WTC11 (cell line): ENCODE measurements around the gene CNTN5. TPM values are rescaled to one million over a fixed set of nuclear protein-coding genes. Genes with fewer than 3 reads are reported as not detected.

Experiments used
- ATAC-seq: fragments of 200-7000 bp; cut with Tn5 transposase; 2 replicates; pipeline ENCODE4 v1.10.0; 2021; ENCODE audit warnings: mild to moderate bottlenecking, moderate library complexity
- CTCF ChIA-PET: fragments of 300-600 bp; sonication (Branson Sonifier 250); formaldehyde crosslinking; loops from one replicate; lab custom pipeline; 2021; ENCODE audit warnings: antibody characterized with exemption; lab: Charles Lee
- POLR2A ChIA-PET: fragments of 350-600 bp; sonication (Branson Sonifier 250); formaldehyde crosslinking; loops from one replicate; lab custom pipeline; 2021; ENCODE audit warnings: antibody characterized with exemption; lab: Charles Lee
- DNase-seq: peaks from one replicate; pipeline ENCODE4 v3.0.0; 2021; ENCODE audit warnings: low spot score
- H3K27ac Mint-ChIP-seq: 2 replicates; pipeline ENCODE4 v1.8.0; 2021; ENCODE audit warnings: mixed read lengths
- H3K27me3 Mint-ChIP-seq: 2 replicates; pipeline ENCODE4 v1.8.0; 2021; ENCODE audit warnings: low read depth, mild to moderate bottlenecking, moderate library complexity, mixed read lengths
- H3K36me3 Mint-ChIP-seq: 2 replicates; pipeline ENCODE4 v1.8.0; 2021; ENCODE audit warnings: mixed read lengths
- H3K4me1 Mint-ChIP-seq: 2 replicates; pipeline ENCODE4 v1.8.0; 2022; ENCODE audit warnings: mixed read lengths
- H3K4me3 Mint-ChIP-seq: 2 replicates; pipeline ENCODE4 v1.8.0; 2021; ENCODE audit warnings: mild to moderate bottlenecking, moderate library complexity, mixed read lengths
- H3K9me3 Mint-ChIP-seq: 2 replicates; pipeline ENCODE4 v1.8.0; 2021; ENCODE audit warnings: mixed read lengths
- FOXK1 ChIP-seq: sonication (generic); formaldehyde crosslinking; IDR thresholded peaks from 2 replicates; pipeline ENCODE4 v1.8.0; 2022; ENCODE audit warnings: mild to moderate bottlenecking, moderate library complexity, missing genetic modification reagents
- FOXP1 ChIP-seq: sonication (generic); formaldehyde crosslinking; IDR thresholded peaks from 2 replicates; pipeline ENCODE4 v1.8.0; 2022; ENCODE audit warnings: missing genetic modification reagents, mild to moderate bottlenecking, moderate library complexity, borderline replicate concordance
- GRHL2 ChIP-seq: fragments of 250-450 bp; sonication (Bioruptor Pico); IDR thresholded peaks from 2 replicates; pipeline ENCODE4 v1.8.0; 2022; ENCODE audit warnings: mild to moderate bottlenecking, moderate library complexity; ENCODE audit not compliant: insufficient replicate concordance, severe bottlenecking
- GTF2I ChIP-seq: fragments of 250-450 bp; sonication (Bioruptor Pico); conservative IDR thresholded peaks from 2 replicates; pipeline ENCODE4 v1.4.0; 2021; ENCODE audit warnings: mild to moderate bottlenecking
- MYBL2 ChIP-seq: sonication (generic); formaldehyde crosslinking; IDR thresholded peaks from 2 replicates; pipeline ENCODE4 v1.8.1; 2023; ENCODE audit warnings: mild to moderate bottlenecking, moderate library complexity, missing genetic modification reagents
- NR1H2 ChIP-seq: sonication (generic); formaldehyde crosslinking; IDR thresholded peaks from 2 replicates; pipeline ENCODE4 v1.9.0; 2021; ENCODE audit warnings: mild to moderate bottlenecking, moderate library complexity, missing genetic modification reagents
- NR3C1 ChIP-seq: sonication (generic); formaldehyde crosslinking; conservative IDR thresholded peaks from 2 replicates; pipeline ENCODE4 v1.8.1; 2023; ENCODE audit warnings: low read depth, mild to moderate bottlenecking, missing genetic modification reagents
- PRRX2 ChIP-seq: fragments of 250-450 bp; sonication (Bioruptor Pico); IDR thresholded peaks from 2 replicates; pipeline ENCODE4 v1.8.0; 2021; ENCODE audit warnings: mild to moderate bottlenecking
- RELA ChIP-seq: sonication (generic); formaldehyde crosslinking; IDR thresholded peaks from 2 replicates; pipeline ENCODE4 v1.8.1; 2022; ENCODE audit warnings: missing genetic modification reagents, mild to moderate bottlenecking, borderline replicate concordance
- SMAD4 ChIP-seq: sonication (generic); formaldehyde crosslinking; IDR thresholded peaks from 2 replicates; pipeline ENCODE4 v1.8.0; 2022; ENCODE audit warnings: mild to moderate bottlenecking, missing genetic modification reagents
- SP1 ChIP-seq: sonication (generic); formaldehyde crosslinking; conservative IDR thresholded peaks from 2 replicates; pipeline ENCODE4 v1.8.1; 2022; ENCODE audit warnings: missing genetic modification reagents
- TEAD4 ChIP-seq: sonication (generic); formaldehyde crosslinking; IDR thresholded peaks from 2 replicates; pipeline ENCODE4 v1.8.0; 2022; ENCODE audit warnings: mild to moderate bottlenecking, missing genetic modification reagents
- ZNF121 ChIP-seq: sonication (generic); formaldehyde crosslinking; IDR thresholded peaks from 2 replicates; pipeline ENCODE4 v1.8.0; 2023; ENCODE audit warnings: missing genetic modification reagents
- ZNF219 ChIP-seq: sonication (generic); formaldehyde crosslinking; IDR thresholded peaks from 2 replicates; pipeline ENCODE4 v1.8.0; 2023; ENCODE audit warnings: missing genetic modification reagents, mild to moderate bottlenecking, borderline replicate concordance
- ZNF416 ChIP-seq: fragments of 250-450 bp; sonication (Bioruptor Pico); IDR thresholded peaks from 2 replicates; pipeline ENCODE4 v1.9.0; 2021; ENCODE audit warnings: mild to moderate bottlenecking, inconsistent platforms
- total RNA-seq: library from RNA; stranded (reverse); gene quantifications from 3 replicates; pipeline ENCODE4 v1.2.3, GENCODE V29; 2021
- TF ChIP-seq, protein P1 (sequence below): sonication (generic); formaldehyde crosslinking; IDR thresholded peaks from 2 replicates; pipeline ENCODE4 v1.8.0; 2022; ENCODE audit warnings: mild to moderate bottlenecking, missing genetic modification reagents
- TF ChIP-seq, protein P2 (sequence below): fragments of 250-450 bp; sonication (Bioruptor Pico); IDR thresholded peaks from 2 replicates; pipeline ENCODE4 v1.9.0; 2021; ENCODE audit warnings: moderate library complexity, mild to moderate bottlenecking, inconsistent platforms, borderline replicate concordance
- TF ChIP-seq, protein P3 (sequence below): sonication (generic); formaldehyde crosslinking; IDR thresholded peaks from 2 replicates; pipeline ENCODE4 v1.8.0; 2022; ENCODE audit warnings: mild to moderate bottlenecking, missing genetic modification reagents
- TF ChIP-seq, protein P4 (sequence below): sonication (generic); formaldehyde crosslinking; IDR thresholded peaks from 2 replicates; pipeline ENCODE4 v1.8.0; 2022; ENCODE audit warnings: missing genetic modification reagents
- TF ChIP-seq, protein P5 (sequence below): sonication (generic); formaldehyde crosslinking; IDR thresholded peaks from 2 replicates; pipeline ENCODE4 v1.8.1; 2022; ENCODE audit warnings: missing genetic modification reagents, borderline replicate concordance
- TF ChIP-seq, protein P6 (sequence below): fragments of 250-450 bp; sonication (Bioruptor Pico); IDR thresholded peaks from 2 replicates; pipeline ENCODE4 v1.8.0; 2021; ENCODE audit warnings: mild to moderate bottlenecking
- TF ChIP-seq, protein P7 (sequence below): sonication (generic); formaldehyde crosslinking; IDR thresholded peaks from 2 replicates; pipeline ENCODE4 v1.8.0; 2022; ENCODE audit warnings: mild to moderate bottlenecking, missing genetic modification reagents
- TF ChIP-seq, protein P8 (sequence below): sonication (generic); formaldehyde crosslinking; IDR thresholded peaks from 2 replicates; pipeline ENCODE4 v1.8.1; 2022; ENCODE audit warnings: low read depth, missing genetic modification reagents, borderline replicate concordance

The CNTN5 gene
- total RNA-seq, 1 experiment from 2014 or later = 0.07 TPM

DNA sequence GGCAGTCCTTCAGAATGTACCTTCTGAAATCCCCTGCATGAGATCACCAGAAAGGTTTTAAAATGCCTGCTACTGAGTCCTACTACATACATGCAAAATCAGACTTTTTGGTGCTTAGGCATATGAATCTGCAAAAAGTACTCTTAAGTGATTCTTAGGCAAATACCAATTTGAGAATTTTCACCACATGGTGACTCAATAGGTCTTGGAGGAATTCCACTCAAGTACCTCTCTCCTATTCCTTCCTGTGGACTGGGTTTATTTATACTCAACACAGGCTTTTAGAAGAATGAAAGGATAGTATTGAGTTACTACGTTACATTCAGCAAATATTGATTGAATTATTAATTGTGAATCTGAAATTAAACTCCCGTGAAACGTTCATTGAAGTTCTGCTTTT, 223.9 kb downstream of the CNTN5 start:
- Mint-ChIP-seq H3K4me3 (no peak overlapping the region), H3K9me3 (peaks cover 10% of the 10 kb centered on the region; the same call in 1 of the 2 replicates), H3K36me3 (no peaks in the 10 kb centered on the region), H3K27me3 (no peaks in the 10 kb centered on the region), H3K27ac (no peak overlapping the region), H3K4me1 (no peaks in the 10 kb centered on the region)
- DNase-seq (no peak), ATAC-seq (no peak)
- POLR2A ChIA-PET = no interaction called here
- TF ChIP-seq GTF2I (CRISPR knock-in tag) = no peak
- TF ChIP-seq, protein P1, sequence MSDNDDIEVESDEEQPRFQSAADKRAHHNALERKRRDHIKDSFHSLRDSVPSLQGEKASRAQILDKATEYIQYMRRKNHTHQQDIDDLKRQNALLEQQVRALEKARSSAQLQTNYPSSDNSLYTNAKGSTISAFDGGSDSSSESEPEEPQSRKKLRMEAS (CRISPR knock-in tag) = no peak
- TF ChIP-seq, protein P2, sequence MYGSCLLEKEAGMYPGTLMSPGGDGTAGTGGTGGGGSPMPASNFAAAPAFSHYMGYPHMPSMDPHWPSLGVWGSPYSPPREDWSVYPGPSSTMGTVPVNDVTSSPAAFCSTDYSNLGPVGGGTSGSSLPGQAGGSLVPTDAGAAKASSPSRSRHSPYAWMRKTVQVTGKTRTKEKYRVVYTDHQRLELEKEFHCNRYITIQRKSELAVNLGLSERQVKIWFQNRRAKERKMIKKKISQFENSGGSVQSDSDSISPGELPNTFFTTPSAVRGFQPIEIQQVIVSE (CRISPR knock-in tag) = no peak
- no peak for TF ChIP-seq FOXK1
- TF ChIP-seq, protein P3, sequence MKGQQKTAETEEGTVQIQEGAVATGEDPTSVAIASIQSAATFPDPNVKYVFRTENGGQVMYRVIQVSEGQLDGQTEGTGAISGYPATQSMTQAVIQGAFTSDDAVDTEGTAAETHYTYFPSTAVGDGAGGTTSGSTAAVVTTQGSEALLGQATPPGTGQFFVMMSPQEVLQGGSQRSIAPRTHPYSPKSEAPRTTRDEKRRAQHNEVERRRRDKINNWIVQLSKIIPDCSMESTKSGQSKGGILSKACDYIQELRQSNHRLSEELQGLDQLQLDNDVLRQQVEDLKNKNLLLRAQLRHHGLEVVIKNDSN (CRISPR knock-in tag) = no peak
- TF ChIP-seq, protein P4, sequence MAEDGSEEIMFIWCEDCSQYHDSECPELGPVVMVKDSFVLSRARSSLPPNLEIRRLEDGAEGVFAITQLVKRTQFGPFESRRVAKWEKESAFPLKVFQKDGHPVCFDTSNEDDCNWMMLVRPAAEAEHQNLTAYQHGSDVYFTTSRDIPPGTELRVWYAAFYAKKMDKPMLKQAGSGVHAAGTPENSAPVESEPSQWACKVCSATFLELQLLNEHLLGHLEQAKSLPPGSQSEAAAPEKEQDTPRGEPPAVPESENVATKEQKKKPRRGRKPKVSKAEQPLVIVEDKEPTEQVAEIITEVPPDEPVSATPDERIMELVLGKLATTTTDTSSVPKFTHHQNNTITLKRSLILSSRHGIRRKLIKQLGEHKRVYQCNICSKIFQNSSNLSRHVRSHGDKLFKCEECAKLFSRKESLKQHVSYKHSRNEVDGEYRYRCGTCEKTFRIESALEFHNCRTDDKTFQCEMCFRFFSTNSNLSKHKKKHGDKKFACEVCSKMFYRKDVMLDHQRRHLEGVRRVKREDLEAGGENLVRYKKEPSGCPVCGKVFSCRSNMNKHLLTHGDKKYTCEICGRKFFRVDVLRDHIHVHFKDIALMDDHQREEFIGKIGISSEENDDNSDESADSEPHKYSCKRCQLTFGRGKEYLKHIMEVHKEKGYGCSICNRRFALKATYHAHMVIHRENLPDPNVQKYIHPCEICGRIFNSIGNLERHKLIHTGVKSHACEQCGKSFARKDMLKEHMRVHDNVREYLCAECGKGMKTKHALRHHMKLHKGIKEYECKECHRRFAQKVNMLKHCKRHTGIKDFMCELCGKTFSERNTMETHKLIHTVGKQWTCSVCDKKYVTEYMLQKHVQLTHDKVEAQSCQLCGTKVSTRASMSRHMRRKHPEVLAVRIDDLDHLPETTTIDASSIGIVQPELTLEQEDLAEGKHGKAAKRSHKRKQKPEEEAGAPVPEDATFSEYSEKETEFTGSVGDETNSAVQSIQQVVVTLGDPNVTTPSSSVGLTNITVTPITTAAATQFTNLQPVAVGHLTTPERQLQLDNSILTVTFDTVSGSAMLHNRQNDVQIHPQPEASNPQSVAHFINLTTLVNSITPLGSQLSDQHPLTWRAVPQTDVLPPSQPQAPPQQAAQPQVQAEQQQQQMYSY (CRISPR knock-in tag) = no peak
- TF ChIP-seq ZNF219 (CRISPR knock-in tag) = no peak
- no peak for TF ChIP-seq SMAD4 (CRISPR knock-in tag)
- no peak for TF ChIP-seq GRHL2 (CRISPR knock-in tag)
- no peak for TF ChIP-seq NR1H2 (CRISPR knock-in tag)
- TF ChIP-seq RELA (CRISPR knock-in tag) = no peak
- TF ChIP-seq SP1 = no peak
- CTCF ChIA-PET = no interaction called here

DNA sequence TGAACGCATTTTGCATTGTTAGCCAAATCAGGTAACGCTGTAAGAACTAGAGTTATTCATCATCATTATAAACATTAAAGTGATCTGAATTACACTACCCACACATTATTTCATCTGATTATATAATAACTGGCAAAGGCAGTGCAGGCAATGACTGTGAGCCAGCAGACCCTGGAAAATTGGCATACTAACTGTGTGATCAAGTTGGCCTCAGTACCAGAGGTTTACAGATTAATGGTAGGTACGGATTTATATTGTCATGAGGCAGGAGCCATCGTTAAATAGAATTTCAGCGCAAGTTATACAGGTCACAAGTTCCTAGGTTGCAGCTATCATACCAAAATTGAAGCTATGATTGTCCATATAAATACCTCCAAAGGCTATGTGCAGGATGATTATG, 225.4 kb downstream of the CNTN5 start:
- H3K9me3 Mint-ChIP-seq = peaks cover 10% of the 10 kb centered on the region; the same call in 1 of the 2 replicates
- no peak for DNase-seq
- ChIA-PET CTCF (no interaction called here), POLR2A (no interaction called here)
- no peaks in the 10 kb centered on the region for H3K27me3 Mint-ChIP-seq
- no peak overlapping the region for H3K4me3 Mint-ChIP-seq
- H3K36me3 Mint-ChIP-seq = no peaks in the 10 kb centered on the region
- H3K27ac Mint-ChIP-seq = no peak overlapping the region
- no peak for ATAC-seq
- no peaks in the 10 kb centered on the region for H3K4me1 Mint-ChIP-seq
- no peak for TF ChIP-seq FOXP1 (CRISPR knock-in tag)
- TF ChIP-seq NR3C1 (CRISPR knock-in tag) = no peak
- TF ChIP-seq PRRX2 (CRISPR knock-in tag) = no peak
- TF ChIP-seq, protein P5, sequence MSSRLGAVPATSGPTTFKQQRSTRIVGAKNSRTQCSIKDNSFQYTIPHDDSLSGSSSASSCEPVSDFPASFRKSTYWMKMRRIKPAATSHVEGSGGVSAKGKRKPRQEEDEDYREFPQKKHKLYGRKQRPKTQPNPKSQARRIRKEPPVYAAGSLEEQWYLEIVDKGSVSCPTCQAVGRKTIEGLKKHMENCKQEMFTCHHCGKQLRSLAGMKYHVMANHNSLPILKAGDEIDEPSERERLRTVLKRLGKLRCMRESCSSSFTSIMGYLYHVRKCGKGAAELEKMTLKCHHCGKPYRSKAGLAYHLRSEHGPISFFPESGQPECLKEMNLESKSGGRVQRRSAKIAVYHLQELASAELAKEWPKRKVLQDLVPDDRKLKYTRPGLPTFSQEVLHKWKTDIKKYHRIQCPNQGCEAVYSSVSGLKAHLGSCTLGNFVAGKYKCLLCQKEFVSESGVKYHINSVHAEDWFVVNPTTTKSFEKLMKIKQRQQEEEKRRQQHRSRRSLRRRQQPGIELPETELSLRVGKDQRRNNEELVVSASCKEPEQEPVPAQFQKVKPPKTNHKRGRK (CRISPR knock-in tag) = no peak
- TF ChIP-seq, protein P1 (CRISPR knock-in tag) = no peak
- TF ChIP-seq, protein P6, sequence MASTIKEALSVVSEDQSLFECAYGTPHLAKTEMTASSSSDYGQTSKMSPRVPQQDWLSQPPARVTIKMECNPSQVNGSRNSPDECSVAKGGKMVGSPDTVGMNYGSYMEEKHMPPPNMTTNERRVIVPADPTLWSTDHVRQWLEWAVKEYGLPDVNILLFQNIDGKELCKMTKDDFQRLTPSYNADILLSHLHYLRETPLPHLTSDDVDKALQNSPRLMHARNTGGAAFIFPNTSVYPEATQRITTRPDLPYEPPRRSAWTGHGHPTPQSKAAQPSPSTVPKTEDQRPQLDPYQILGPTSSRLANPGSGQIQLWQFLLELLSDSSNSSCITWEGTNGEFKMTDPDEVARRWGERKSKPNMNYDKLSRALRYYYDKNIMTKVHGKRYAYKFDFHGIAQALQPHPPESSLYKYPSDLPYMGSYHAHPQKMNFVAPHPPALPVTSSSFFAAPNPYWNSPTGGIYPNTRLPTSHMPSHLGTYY (CRISPR knock-in tag) = no peak
- no peak for TF ChIP-seq GTF2I (CRISPR knock-in tag)
- no peak for TF ChIP-seq TEAD4 (CRISPR knock-in tag)
- TF ChIP-seq, protein P7, sequence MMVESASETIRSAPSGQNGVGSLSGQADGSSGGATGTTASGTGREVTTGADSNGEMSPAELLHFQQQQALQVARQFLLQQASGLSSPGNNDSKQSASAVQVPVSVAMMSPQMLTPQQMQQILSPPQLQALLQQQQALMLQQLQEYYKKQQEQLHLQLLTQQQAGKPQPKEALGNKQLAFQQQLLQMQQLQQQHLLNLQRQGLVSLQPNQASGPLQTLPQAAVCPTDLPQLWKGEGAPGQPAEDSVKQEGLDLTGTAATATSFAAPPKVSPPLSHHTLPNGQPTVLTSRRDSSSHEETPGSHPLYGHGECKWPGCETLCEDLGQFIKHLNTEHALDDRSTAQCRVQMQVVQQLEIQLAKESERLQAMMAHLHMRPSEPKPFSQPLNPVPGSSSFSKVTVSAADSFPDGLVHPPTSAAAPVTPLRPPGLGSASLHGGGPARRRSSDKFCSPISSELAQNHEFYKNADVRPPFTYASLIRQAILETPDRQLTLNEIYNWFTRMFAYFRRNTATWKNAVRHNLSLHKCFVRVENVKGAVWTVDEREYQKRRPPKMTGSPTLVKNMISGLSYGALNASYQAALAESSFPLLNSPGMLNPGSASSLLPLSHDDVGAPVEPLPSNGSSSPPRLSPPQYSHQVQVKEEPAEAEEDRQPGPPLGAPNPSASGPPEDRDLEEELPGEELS = no peak
- TF ChIP-seq, protein P8, sequence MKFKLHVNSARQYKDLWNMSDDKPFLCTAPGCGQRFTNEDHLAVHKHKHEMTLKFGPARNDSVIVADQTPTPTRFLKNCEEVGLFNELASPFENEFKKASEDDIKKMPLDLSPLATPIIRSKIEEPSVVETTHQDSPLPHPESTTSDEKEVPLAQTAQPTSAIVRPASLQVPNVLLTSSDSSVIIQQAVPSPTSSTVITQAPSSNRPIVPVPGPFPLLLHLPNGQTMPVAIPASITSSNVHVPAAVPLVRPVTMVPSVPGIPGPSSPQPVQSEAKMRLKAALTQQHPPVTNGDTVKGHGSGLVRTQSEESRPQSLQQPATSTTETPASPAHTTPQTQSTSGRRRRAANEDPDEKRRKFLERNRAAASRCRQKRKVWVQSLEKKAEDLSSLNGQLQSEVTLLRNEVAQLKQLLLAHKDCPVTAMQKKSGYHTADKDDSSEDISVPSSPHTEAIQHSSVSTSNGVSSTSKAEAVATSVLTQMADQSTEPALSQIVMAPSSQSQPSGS (CRISPR knock-in tag) = no peak
- TF ChIP-seq ZNF416 = no peak
- no peak for TF ChIP-seq MYBL2 (CRISPR knock-in tag)
- TF ChIP-seq, protein P3 (CRISPR knock-in tag) = no peak
- TF ChIP-seq ZNF121 (CRISPR knock-in tag) = no peak
